Colonic mucosa (tissue), 4 donors: ENCODE measurements around the gene NEFH. TPM values are rescaled to one million over a fixed set of nuclear protein-coding genes. Genes with fewer than 3 reads are reported as not detected.

ENCODE experiments used
- DNase-seq: peaks from one replicate; pipeline ENCODE4 v3.0.0-alpha.2; 2020
- H3K27ac ChIP-seq: fragments of 200-600 bp; one replicate; pipeline ENCODE4 v1.8.0; 2021
- H3K27me3 ChIP-seq: fragments of 200-600 bp; one replicate; pipeline ENCODE4 v1.8.0; 2021
- H3K36me3 ChIP-seq: fragments of 200-600 bp; one replicate; pipeline ENCODE4 v1.8.0; 2021
- H3K4me1 ChIP-seq: fragments of 200-600 bp; one replicate; pipeline ENCODE4 v1.8.0; 2021; ENCODE audit warnings: mild to moderate bottlenecking
- H3K4me3 ChIP-seq: fragments of 200-600 bp; one replicate; pipeline ENCODE4 v1.8.0; 2021
- H3K9ac ChIP-seq, 2 donors: one replicate each; pipeline ENCODE4 v1.7.0; 2013; ENCODE audit warnings: control low read depth in 2 of 2, low read depth in 2 of 2, low read length in 2 of 2
- H3K9me3 ChIP-seq: fragments of 200-600 bp; one replicate; pipeline ENCODE4 v1.8.0; 2021
- CTCF ChIP-seq: fragments of 200-600 bp; IDR thresholded peaks from one replicate; pipeline ENCODE4 v1.8.0; 2022; ENCODE audit warnings: antibody characterized with exemption, mild to moderate bottlenecking
- intact Hi-C: fragments of 100-400 bp; cut with DNase I; formaldehyde crosslinking; loops from one replicate; pipeline ENCODE4 v1.14.1; 2022
- total RNA-seq, 2 donors: library from RNA; stranded (reverse); fragmentation: NEBNext Ultra II Directional in 1 of 2; extraction: Animal tissue kit (Norgen Biotek cat#: 25700) in 1 of 2; gene quantifications; one replicate each; pipeline ENCODE4 v1.2.1, GENCODE V29; 2021
- donor health status: healthy.
- donor health status: DM: no; HTN: no; CAD: no.
- donor health status: DM: no; HTN: no; CAD: no.

The NEFH gene
- total RNA-seq, 2 donors from 2014 or later: 0.42 TPM

DNA sequence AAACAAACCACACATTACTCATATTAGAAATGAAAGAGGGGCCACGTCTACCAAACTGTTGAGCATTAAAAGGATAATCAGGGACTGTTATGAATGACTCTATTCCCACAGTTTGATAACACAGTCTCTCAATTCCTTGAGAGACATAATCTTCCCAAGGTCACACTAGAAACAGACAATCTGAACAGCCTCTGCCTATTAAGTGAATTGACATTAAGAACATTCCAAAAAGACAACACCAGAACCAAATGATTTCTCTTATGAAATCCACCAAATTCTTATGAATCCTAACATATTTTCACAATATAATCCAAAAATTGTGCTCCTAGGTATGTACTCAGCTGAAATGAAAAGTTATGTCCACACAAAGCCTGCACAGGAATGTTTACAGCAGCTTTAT is 37.0 kb upstream of the NEFH start:
- H3K9ac ChIP-seq: no peak overlapping the region
- no peak for TF ChIP-seq CTCF
- no peaks in the 10 kb centered on the region for H3K4me1 ChIP-seq
- H3K36me3 ChIP-seq: no peaks in the 10 kb centered on the region
- no peak overlapping the region for H3K4me3 ChIP-seq
- DNase-seq: no peak
- H3K27me3 ChIP-seq: no peaks in the 10 kb centered on the region
- H3K9me3 ChIP-seq: no peaks in the 10 kb centered on the region
- H3K27ac ChIP-seq: no peak overlapping the region
- intact Hi-C loops: no loop called here

DNA sequence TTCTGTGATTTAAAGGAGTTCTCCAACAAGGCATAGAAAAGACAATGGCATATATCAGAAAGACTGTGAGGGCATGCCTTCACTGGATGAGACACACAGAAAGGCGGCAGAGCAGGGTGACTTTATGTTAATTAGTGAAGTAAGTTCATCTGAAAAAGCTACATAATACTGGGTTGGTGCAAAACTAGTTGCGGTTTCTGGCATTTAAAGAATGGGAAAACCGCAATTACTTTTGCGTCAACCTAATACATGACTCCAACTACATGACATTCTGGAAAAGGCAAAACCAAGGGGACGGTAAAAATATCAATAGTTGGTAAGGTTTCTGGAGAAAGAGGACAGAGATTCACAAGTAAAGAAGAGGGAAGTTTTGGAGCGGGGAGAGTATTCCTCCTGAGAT is 36.6 kb upstream of the NEFH start:
- intact Hi-C loops: no loop called here
- Histone ChIP-seq H3K27ac (no peak overlapping the region), H3K4me1 (no peaks in the 10 kb centered on the region), H3K4me3 (no peak overlapping the region), H3K9ac (no peak overlapping the region), H3K36me3 (no peaks in the 10 kb centered on the region), H3K27me3 (no peaks in the 10 kb centered on the region), H3K9me3 (no peaks in the 10 kb centered on the region)
- DNase-seq: no peak
- TF ChIP-seq CTCF: no peak

DNA sequence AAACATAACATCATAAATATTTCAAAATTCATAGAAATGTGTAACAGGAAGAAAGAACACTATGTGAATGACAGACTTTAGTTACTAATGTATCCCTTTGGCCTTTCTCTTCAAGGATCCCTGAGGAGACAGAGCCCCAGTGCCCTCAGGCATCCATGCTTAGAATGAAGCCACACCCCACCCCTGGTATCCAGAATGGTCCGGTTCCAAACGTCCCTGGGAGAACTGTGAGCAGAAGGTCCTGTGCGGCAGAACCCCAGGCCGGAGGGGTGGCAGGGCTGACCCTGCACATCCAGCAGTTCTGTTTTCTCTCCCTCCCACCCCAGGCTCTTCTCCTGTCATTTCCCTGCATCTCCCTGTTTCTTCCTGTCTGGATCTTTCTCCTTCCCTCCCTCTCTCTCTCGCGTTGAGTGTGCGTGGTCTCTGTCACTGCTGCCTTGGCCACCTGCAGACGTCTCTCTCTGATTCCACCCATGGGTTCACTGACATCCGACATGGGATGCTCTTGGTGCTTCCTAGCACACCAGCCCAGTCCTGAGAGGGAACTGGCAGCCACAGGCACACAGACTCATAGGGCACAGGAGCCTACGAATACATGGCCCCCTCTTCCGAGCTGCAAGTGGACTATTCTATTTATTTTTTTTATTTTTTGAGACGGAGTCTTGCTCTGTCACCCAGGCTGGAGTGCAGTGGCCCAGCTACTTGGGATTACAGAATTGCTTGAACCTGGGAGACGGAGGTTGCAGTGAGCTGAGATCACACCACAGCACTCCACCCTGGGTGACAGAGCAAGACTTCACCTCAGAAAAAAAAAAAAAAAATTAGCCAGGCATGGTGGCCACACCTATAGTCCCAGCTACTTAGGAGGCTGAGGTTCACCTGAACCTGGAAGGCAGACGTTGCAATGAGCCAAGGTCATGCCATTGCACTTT is 35.9 kb upstream of the NEFH start:
- intact Hi-C loops: no loop called here
- Histone ChIP-seq H3K9ac (no peak overlapping the region), H3K27ac (no peak overlapping the region), H3K4me1 (no peaks in the 10 kb centered on the region), H3K27me3 (no peaks in the 10 kb centered on the region), H3K4me3 (no peak overlapping the region), H3K9me3 (no peaks in the 10 kb centered on the region), H3K36me3 (no peaks in the 10 kb centered on the region)
- DNase-seq: no peak
- no peak for TF ChIP-seq CTCF

DNA sequence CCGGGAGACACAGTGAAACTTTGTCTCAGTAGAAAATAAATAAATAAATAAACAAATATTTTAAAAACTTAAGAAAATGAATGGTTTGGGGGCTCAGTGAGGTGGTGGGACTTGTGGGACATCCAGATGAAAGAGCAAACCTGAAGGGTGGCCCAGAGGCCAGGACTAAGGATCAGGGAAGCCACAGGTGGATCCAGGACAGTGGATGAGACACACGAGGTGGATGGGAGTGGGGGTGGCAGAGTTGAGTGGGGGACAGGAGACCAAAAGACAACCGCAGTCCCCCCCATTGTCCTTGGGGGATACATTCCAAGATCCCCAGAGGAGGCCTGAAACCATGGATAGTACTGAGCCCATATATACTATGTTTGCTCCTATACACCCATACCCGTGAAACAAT is 34.5 kb upstream of the NEFH start:
- Histone ChIP-seq H3K27ac (no peak overlapping the region), H3K9me3 (no peaks in the 10 kb centered on the region), H3K27me3 (no peaks in the 10 kb centered on the region), H3K4me3 (no peak overlapping the region), H3K36me3 (no peaks in the 10 kb centered on the region), H3K9ac (no peak overlapping the region), H3K4me1 (no peaks in the 10 kb centered on the region)
- intact Hi-C loops: no loop called here
- TF ChIP-seq CTCF: no peak
- DNase-seq: no peak

- H3K27ac ChIP-seq: no peak overlapping the region
- no peak for TF ChIP-seq CTCF
- no peaks in the 10 kb centered on the region for H3K4me1 ChIP-seq
- no peaks in the 10 kb centered on the region for H3K27me3 ChIP-seq
- H3K9me3 ChIP-seq: no peaks in the 10 kb centered on the region
- no peak overlapping the region for H3K4me3 ChIP-seq
- H3K36me3 ChIP-seq: no peaks in the 10 kb centered on the region
- no peak for DNase-seq
- no peak overlapping the region for H3K9ac ChIP-seq
- intact Hi-C loops: no loop called here
Observed at GRCh38 chr22:29447906-29448305, 32.1 kb upstream of the NEFH start.
